CMK (cell line): ENCODE data around the gene RDH16.

Experiments
- DNase-seq: peaks from one replicate; pipeline ENCODE4 v3.0.0-alpha.2; 2010; ENCODE audit warnings: low read depth

The RDH16 gene, protein sequence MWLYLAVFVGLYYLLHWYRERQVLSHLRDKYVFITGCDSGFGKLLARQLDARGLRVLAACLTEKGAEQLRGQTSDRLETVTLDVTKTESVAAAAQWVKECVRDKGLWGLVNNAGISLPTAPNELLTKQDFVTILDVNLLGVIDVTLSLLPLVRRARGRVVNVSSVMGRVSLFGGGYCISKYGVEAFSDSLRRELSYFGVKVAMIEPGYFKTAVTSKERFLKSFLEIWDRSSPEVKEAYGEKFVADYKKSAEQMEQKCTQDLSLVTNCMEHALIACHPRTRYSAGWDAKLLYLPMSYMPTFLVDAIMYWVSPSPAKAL

DNA sequence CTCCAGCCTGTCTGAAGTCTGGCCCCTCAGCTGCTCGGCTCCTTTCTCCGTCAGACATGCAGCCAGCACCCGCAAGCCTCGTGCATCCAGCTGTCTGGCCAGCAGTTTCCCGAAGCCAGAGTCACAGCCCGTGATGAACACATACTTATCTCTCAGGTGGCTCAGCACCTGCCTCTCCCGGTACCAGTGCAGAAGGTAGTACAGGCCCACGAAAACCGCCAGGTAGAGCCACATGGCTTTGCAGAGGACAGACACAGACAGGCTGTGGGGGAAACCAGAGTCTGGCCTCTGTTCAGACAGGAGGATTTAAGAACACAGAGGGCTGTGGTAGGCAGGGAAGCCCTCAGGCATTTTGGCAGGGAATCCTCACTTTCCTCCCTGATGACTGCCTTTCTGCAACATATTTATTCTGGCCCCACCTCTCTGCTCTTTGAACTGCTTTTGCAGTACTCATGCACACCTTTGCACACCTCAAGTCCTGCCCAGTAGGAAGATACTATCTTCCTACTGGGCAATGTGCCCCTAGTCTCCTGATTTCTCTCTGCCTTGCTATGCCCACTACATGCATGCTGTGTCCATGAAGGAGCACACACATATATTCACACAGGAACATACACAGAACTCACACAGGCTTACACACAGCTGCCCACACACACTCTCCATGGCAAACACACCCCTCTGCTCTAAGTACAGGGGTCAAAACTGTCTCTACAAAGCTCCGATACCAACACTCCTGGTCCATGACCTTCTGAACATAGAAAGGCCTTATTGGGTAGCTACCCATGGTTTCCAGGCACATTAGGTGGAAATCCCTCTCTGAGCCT, at the start of gene RDH16:
Gene RDH16, minus strand, starts transcription at position 380 of the 824 bp plus-strand sequence. Its CDS starts 146 bp downstream, at position 234.
- no peak for DNase-seq

DNA sequence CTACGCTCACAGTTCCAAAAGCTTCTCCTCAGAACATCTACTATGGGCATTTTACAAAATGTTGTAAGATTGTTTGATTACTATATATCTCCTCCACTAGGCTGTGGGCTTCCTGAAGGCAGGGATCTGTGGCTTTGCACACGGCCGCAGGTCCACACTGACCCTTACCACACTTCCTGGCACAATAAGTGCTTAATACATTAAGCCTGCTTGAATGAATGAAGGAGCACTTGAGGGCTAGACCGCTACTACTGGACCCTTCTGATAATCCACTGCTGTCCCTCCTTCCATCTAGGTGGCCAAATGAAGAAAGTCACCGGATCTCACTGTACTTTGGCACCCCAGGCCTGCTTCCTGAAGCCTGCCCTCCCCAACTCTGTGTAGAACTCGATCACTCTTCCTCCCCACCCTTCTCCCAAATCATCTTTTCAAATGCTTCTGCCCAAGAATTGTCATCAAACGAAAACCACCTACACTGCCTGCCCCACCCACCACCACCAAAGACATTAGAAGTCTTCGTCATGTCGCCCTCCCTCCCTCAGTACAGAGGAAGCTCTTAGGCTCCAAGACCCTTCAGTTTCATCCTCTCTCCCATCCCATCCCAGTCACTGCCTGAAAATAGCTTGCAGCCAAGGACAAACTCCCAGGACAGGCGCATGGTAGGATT, 49.5 kb upstream of the RDH16 start:
- DNase-seq: peak; percentile 68

DNA sequence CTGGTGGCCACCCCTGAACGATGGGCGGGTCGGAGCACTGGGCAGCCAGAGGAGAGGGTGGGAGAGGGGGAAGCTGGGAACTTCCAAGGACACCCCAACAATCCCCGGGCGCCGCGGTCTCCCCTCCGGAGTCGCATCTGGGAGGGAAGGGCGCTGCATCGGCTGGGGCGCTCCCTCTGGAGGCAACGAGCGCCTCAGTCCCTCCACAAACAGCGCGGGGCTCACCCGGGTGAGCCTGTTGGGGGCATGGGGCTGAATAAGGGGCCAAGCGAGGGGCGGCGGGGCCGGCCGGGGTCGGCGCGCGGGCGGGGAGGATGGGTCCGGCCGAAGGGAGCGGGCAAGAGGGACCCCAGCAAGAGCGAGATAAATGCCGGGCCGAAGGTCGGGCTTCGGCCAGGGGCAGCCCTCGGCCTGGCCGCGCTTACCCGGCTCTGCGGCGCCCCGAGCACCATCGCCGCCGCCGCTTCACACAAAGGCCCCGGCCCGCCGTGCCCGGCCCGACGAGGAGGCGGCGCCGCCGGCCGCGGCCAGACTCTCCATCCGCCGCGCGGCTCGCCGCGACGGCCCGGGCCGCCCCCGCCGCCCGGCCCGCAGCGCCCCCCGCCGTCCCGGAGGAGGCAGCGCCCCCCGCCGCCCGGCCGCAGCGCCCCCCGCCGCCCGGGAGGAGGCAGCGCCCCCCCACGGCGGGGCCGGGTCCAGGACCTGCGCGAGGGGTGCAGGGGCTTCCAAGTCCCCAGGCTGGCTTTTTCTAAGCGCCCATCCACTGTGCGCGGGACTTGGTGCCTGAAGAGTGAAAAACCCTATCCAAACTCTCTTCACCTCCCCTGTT, 48.8 kb upstream of the RDH16 start, which contains the start of gene ZBTB39:
Gene ZBTB39, minus strand, starts transcription at position 567 of the 829 bp plus-strand sequence. CDS start 1,629 bp downstream, outside the sequence.
- no peak for DNase-seq

DNA sequence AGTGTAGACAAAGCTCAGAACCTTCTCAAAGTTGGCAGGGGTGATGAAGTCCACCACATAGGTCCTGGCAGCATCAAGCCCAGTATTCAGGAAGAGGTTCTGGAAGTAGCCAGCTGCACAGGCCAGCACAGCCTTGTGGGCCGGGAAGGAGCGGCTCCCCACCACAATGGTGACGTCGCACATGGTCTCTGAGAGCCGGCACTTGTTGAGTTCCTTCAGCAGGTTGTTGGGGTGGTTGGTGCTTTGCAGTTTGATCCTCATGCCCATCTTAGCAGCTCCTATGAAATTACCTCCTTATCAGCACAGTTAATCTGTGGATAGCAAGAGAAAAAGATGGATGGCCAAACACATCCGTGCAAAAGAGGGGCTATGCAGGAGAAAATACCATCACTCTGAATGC, 47.2 kb upstream of the RDH16 start:
- DNase-seq: no peak

DNA sequence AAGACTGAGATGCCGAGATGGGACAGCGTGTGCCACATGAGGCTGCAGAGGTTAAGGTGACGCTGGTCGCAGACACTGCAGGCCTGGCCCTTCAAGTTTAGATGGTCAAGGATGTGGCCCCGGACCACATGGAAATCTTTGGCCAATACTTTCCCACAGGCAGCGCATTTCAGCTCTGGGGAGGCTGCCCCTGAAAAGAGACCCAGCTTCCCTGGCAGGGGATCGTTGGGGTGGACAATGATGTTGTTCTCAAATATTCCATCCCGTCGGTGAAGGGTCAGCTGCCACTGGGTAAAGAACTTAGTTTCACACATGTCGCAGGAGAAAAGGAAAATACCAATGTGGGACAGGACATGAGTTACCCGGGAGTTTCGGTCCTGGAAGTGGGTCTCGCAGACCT, 46.0 kb upstream of the RDH16 start:
- DNase-seq: no peak

DNA sequence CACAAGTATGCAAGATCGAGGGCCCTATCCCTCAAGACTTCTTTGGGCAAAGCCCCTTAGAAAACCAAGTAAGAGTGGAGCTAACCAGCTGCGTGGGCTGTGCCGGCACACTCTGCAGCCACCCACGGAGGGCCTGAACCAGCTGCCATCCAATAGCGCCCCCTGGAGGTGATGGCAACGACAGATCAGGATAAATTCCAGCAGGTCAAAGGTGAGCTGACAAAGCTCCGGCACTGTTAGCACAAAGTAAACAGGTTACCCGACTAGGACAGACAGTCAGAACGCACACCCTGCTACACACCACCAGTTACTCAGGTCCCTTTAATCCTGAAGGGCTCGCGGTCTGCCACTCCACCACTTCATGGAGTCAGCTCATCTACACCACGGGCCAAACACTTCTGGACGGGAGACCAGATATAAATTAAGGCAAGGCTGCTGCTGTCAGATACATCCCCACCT, 44.1 kb upstream of the RDH16 start:
- no peak for DNase-seq

DNA sequence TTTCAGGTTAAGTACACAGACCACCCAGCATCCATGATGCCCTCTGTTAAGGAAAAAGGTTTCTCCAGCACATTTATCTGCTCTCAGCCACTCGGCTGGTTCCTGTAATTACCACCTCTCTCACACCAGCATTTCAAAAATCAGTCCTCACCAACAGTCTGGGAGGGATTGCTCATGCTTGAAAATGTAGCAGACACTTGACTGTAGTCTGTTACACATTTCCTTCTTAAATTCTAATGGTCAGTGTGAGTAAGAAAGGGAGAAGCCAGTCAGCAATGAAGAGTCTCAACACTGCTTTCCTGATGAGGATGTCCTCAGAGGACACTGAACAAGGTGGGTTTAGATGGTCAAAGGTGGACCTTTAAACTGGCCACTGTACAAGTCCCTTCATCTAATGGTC, 43.0 kb upstream of the RDH16 start:
- DNase-seq: no peak

DNA sequence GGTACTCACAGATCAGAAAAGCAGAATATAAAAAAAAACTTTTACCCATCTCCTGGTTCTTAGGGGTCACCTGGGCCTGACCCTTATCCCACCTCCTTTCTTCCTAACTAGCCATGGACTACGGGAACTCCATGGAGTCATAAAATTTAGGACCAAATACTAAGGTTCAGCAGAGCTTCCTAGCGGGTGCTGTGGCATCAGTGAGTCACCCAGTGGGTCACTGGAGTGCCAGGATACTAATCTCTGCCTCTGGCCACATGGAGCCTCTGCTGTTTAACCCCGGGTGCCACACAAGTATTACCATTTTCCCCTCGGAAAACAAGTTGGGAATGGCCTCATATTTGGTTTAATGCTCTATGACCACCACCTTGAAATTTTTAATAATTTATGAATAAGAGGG, 42.0 kb upstream of the RDH16 start:
- no peak for DNase-seq

DNA sequence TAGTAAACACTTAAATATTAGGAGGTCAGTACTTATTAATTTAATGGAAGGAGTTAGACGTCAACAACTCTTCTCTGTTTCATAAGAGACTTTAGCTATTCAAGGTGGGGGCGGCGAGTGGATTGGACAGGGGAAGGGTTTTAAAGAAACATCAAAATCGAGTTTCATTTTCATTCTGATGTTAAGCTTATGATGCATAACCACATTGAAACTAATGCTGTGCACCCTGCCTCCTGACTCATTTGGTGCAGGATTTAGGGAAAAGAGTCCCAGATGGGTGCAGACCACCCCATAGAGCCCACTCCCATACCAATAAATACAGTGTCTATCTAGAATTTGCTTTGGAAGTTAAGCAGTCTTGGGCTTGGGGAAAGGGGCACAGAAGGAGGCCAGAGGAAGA, 41.6 kb upstream of the RDH16 start:
- DNase-seq: no peak

DNA sequence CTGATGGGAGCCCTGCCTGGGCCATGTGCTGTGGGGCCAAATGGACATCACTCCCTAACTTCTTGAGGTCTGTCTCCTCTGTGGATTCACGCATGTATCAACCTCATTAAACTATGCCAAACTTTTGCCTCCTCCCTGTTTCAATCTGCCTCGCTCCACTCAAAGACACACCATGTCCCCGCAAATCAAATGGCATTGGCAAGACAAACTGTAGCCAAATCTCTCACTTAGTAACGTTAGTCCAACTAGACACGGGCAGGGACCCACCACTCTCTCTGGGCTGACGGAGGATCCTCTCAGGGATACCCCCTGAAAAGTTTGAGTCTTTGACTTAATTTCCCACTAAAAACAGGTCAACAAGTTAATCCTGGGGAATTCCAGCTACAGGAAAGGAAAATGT, 40.9 kb upstream of the RDH16 start:
- DNase-seq: no peak

DNA sequence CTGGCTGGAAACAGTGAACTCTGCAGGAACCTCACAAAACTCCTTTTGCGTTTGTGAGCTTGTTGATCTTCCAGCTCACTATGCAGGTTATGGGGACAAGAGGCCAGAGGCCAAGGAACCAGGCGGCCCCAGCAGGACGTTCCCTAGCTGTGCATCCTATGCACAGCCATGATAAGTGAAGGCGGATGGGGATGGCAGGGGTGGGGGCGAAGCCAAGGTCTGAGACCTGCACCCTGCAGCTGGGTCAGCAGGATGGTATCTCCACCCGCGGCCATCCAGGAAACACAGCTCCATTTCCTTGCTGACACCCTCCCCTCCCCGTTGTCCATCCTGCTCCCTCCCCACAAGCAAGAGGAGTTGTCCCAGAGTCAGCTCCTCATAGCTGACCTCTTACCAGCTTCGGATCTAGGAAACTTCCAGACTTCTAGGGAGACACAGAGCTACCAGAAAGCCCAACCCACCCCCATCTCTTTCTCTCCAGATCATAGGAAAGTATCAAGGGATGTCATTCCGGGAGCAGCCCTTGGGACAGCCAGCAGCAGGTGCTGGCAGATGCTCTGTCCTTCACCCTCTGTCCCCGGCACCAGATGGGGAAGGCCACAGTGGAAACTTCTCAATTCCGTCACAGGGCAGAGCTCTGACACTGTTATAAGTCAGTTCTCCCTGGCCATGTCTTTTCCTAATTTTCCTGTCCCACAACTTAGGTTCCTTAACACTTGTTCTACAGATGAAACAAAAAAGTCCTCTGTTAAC, 39.6 kb upstream of the RDH16 start:
- DNase-seq: no peak

DNA sequence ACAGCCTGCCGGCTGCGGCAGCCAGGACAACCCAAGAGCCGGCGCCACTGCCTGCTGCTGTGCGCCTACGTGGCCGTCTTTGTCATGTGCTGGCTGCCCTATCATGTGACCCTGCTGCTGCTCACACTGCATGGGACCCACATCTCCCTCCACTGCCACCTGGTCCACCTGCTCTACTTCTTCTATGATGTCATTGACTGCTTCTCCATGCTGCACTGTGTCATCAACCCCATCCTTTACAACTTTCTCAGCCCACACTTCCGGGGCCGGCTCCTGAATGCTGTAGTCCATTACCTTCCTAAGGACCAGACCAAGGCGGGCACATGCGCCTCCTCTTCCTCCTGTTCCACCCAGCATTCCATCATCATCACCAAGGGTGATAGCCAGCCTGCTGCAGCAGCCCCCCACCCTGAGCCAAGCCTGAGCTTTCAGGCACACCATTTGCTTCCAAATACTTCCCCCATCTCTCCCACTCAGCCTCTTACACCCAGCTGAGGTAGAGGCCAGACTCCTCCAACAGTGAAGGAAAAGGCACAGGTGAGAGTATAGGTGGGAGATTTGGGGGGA, 38.6 kb upstream of the RDH16 start:
- DNase-seq: no peak

DNA sequence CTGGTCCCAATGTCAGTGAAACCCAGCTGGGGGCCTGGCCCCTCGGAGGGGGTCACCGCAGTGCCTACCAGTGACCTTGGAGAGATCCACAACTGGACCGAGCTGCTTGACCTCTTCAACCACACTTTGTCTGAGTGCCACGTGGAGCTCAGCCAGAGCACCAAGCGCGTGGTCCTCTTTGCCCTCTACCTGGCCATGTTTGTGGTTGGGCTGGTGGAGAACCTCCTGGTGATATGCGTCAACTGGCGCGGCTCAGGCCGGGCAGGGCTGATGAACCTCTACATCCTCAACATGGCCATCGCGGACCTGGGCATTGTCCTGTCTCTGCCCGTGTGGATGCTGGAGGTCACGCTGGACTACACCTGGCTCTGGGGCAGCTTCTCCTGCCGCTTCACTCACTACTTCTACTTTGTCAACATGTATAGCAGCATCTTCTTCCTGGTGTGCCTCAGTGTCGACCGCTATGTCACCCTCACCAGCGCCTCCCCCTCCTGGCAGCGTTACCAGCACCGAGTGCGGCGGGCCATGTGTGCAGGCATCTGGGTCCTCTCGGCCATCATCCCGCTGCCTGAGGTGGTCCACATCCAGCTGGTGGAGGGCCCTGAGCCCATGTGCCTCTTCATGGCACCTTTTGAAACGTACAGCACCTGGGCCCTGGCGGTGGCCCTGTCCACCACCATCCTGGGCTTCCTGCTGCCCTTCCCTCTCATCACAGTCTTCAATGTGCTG, 38.0 kb upstream of the RDH16 start:
- DNase-seq: no peak

DNA sequence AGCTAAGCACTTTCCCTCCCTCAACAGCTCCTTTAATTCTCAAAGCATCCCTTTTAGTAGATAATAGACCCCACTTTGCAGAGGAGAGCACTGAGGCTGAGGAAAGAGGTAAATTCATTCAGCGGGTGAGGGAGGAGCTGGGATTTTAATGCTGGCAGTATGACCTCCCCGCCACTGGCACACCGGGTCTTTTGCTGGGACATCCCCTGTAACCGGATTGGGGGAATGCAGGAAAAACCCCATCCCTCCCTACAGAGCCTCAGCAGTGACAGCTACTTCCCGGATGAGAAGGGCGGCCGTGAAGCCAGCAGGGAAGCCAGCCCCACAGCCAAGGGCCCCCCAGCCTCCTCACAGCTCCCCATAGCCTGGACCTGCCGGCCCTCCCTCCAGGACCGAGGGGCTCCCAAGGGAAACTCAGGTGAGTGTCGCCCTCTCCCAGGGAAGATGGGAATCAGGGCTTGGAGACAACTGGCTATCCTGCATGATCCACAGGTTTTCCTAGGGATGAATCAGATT, 36.9 kb upstream of the RDH16 start:
- DNase-seq: no peak

DNA sequence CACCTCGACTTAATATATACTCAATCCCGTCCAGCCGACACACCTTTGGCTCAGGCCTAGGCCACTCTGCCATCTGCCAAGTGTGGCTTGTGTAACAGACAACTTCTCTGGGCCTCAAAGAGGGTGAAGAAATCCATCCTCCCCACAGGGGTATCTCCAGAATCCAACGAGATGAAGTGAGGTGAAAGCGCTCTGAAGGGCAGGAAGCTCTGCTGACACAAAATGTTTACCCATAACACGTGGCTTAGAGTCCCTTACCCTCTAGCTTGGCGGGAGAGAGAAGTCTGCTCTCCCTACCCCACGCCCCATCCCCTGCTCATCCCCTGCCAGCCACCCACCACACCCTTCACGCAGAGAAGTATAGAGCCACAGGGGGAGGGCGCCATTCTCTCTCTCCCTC, 35.9 kb upstream of the RDH16 start:
- no peak for DNase-seq

DNA sequence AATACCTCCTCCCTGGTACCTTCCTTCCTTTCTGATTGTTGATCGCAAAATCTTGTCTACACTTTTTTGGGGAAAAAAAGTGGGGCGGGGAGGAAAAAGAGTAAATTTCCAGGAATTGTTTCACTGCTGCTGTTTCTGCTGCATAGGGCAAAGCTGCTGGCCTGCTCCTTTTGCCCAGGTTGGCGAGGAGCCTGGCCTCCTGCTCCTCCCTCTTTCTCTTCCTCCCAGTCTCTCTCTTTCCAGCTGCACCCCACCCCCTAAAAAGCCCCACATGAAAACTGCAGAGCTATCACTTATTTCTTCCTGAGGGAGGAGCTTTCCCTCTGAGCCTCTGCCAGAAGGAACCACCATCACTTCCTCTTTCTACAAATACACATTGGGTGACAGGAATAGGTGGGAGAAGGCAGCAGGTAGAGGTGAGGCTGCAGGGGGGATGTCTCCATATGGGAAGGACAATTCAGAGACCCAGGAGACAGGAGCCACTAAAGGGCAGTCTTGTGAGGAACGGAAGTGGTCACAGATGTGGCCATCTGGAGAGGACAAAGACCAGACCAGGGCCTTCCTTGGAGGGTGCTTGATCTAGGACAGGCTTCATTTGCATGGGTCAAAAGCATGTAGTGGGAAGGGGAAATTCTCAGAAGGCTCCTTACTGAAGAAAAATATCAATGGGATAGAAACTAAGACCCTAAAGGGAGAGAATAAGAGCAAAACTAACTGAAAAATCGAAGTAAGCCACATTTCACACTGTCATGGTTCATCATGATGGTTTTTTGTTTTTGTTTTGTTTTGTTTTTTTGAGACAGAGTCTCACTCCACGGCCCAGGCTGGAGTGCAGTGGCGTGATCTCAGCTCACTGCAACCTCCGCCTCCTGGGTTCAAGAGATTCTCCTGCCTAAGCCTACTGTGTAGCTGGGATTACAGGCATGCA, 34.2 kb upstream of the RDH16 start:
- DNase-seq: no peak

DNA sequence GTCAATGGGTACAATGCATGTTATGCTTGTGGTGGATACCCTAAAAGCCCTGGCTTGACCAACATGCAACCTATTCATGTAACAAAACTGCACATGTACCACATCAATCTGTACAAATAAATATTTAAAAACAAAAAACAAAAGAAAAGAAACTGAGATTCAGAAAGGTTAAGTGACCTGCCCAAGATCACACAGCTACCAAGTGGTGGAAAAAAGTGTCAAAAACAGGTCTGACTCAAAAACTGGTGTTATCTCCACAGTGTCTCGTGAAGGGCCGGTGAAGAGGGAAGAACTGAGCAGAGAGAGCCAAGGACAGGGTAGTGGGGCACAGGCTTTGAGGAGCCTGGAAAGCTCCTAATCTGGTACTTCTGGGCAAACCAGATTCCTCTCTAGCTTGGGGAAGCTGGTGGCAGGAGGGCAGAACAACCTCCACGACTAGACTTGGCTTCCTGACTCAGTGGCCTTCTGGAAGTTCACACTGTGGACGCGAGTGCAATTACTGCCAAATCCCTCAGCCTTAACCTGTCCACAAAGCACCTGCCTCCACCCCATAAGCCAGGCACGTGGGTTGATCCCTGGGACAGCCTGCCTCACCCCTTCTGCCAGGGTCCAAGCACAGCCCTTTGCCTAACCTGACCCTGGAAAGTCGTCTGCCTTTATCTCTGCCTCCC, 33.4 kb upstream of the RDH16 start:
- DNase-seq: no peak
